ENCODE data around the gene TENT5C. TPM values are rescaled to one million over a fixed set of nuclear protein-coding genes. Genes with fewer than 3 reads are reported as not detected.

TENT5C gene
- total and polyA plus RNA-seq, 9 of the 15 experiments (the other 6 are each of a cell fraction or from before 2014, with no cell fraction given), result 1.8 to 7.7 (median 4.0) TPM

DNA sequence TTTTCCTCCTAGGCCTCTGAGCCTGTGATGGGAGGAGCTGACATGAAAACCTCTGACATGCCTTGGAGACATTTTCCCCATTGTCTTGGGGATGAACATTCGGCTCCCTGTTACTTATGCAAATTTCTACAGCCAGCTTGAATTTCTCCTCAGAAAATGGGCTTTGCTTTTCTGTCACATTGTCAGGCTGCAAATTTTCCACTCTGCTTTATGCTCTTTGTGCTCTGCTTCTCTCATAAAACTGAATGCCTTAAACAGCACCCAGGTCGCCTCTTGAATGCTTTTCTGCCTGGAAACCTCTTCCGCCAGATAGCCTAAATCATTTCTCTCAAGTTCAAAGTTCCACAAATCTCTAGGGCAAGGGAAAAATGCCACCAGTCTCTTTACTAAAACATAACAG is 46.7 kb upstream of the TENT5C start (continued):
- no peak for TF ChIP-seq PATZ1 (CRISPR knock-in tag; IDR thresholded peaks at IDR 0.05; ENCODE audit: borderline replicate concordance)
- TF ChIP-seq, protein P1, sequence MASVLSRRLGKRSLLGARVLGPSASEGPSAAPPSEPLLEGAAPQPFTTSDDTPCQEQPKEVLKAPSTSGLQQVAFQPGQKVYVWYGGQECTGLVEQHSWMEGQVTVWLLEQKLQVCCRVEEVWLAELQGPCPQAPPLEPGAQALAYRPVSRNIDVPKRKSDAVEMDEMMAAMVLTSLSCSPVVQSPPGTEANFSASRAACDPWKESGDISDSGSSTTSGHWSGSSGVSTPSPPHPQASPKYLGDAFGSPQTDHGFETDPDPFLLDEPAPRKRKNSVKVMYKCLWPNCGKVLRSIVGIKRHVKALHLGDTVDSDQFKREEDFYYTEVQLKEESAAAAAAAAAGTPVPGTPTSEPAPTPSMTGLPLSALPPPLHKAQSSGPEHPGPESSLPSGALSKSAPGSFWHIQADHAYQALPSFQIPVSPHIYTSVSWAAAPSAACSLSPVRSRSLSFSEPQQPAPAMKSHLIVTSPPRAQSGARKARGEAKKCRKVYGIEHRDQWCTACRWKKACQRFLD (CRISPR knock-in tag; IDR thresholded peaks at IDR 0.05), result no peak
- no peak for TF ChIP-seq ZNF592 (IDR thresholded peaks at IDR 0.05)
- peak; percentile 62 for TF ChIP-seq ZNF280A (IDR thresholded peaks at IDR 0.05; ENCODE audit: low read depth, partially characterized antibody)
- no peak for TF ChIP-seq ATF6 (CRISPR knock-in tag; IDR thresholded peaks at IDR 0.05)
- TF ChIP-seq BDP1 (IDR thresholded peaks at IDR 0.05; ENCODE audit: insufficient read depth, insufficient read length), result no peak

Measured in K562 (cell line).